Measurements from ENCODE around the gene ASF1A. TPM values are rescaled to one million over a fixed set of nuclear protein-coding genes. Genes with fewer than 3 reads are reported as not detected.

Gene ASF1A
- total RNA-seq, 2 donors from 2014 or later, result 6.3 to 7.8 TPM

DNA sequence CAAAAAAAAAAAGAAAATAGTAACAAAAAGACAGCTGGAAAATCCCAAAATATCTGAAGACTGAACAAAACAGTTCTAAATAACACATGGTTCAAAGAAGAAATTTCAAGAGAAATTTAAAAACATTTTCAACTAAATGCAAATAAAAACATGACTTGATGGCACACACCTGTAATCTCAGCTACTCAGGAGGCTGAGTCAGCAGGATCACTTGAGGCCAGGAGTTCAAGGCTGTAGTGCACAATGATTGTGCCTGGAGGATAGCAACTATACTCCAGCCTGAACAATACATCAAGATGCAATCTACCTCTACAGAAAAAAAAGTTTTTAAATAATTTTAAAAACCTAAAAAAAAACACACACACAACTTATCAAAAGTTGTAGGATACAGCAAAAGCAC lies 21.6 kb upstream of the ASF1A start:
- DNase-seq, result no peak
- Histone ChIP-seq H3K9me3 (no peaks in the 10 kb centered on the region), H3K4me1 (peaks cover 12% of the 10 kb centered on the region), H3K4me3 (no peak overlapping the region), H3K36me3 (replicated peaks in 1 of 2; ENCODE audit: insufficient read depth in 1 of 2, low read depth in 2 of 2) (no peaks in the 10 kb centered on the region), H3K27ac (no peak overlapping the region), H3K27me3 (no peaks in the 10 kb centered on the region)
- no peak for TF ChIP-seq POLR2A (IDR thresholded peaks at IDR 0.05)
- ATAC-seq, result no peak
- intact Hi-C loops (cut with DNase I), result no loop called here

- Histone ChIP-seq H3K4me1 (peaks cover 12% of the 10 kb centered on the region), H3K36me3 (replicated peaks in 1 of 2; ENCODE audit: insufficient read depth in 1 of 2, low read depth in 2 of 2) (no peaks in the 10 kb centered on the region), H3K4me3 (no peak overlapping the region), H3K27me3 (no peaks in the 10 kb centered on the region), H3K27ac (no peak overlapping the region), H3K9me3 (no peaks in the 10 kb centered on the region)
- intact Hi-C loops (cut with DNase I), result no loop called here
- 90 to 92% methylated on average over 2 of the region's 2 CpGs for WGBS, 2 donors
- no peak for DNase-seq
- no peak for ATAC-seq
- no peak for TF ChIP-seq POLR2A (IDR thresholded peaks at IDR 0.05)
- no peak for TF ChIP-seq CTCF (IDR thresholded peaks at IDR 0.05)
Measured at GRCh38 chr6:118872726-118873125, 21.2 kb upstream of the ASF1A start.

DNA sequence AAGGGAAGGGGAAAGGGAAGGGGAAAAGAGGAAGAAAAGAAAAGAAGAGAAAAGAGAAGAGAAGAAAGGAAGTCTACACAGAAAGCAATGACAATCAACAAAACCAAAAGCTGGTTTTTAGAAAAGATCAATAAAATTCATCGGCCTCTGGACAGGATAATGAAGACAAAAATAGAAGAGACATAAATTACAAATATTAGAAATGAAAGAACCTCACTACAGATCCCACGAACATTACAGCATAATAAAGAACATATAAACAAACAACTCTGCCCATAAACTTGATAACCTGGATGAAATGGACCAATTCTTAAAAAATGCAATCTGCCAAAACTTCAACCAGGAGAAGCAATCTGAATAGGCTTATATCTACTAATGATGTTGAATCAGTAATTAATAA lies 20.7 kb upstream of the ASF1A start:
- ATAC-seq, result no peak
- H3K36me3 ChIP-seq (replicated peaks in 1 of 2; ENCODE audit: insufficient read depth in 1 of 2, low read depth in 2 of 2), result no peaks in the 10 kb centered on the region

DNA sequence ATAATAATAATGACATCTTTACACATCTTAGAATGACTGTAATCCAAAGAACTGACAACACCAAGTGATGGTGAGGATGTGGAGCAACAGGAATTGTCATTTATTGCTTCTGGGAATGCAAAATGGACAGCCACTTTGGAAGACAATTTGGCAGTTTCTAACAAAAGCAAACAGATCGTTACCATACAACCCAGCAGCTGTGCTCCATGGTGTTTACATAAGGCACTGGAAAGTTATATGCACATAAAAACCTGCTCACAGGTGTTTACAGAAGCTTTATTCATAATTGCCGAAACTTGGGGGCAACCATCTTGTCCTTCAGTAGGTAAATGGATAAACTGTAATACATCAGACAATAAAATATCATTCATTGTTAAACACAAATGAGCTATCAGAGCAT lies 18.3 kb upstream of the ASF1A start:
- TF ChIP-seq POLR2A (IDR thresholded peaks at IDR 0.05) (no peak), CTCF (IDR thresholded peaks at IDR 0.05) (no peak)
- Histone ChIP-seq H3K36me3 (replicated peaks in 1 of 2; ENCODE audit: insufficient read depth in 1 of 2, low read depth in 2 of 2) (no peaks in the 10 kb centered on the region), H3K4me3 (no peak overlapping the region), H3K27me3 (no peaks in the 10 kb centered on the region), H3K27ac (peak overlapping the region in 1 of 4 donors; percentile 7), H3K4me1 (peaks cover 12% of the 10 kb centered on the region), H3K9me3 (no peaks in the 10 kb centered on the region)
- DNase-seq (no peak), ATAC-seq (peak; percentile 40)
- WGBS, 2 donors, result 39 to 43% methylated on average over 2 of the region's 2 CpGs
- intact Hi-C loops (cut with DNase I), result no loop called here

More for the DNA sequence above, 20.7 kb upstream of the ASF1A start:
- intact Hi-C loops (cut with DNase I), result no loop called here
- TF ChIP-seq POLR2A (IDR thresholded peaks at IDR 0.05), result no peak
- TF ChIP-seq CTCF (IDR thresholded peaks at IDR 0.05), result no peak
- H3K27ac ChIP-seq, result no peak overlapping the region
- no peak overlapping the region for H3K4me3 ChIP-seq
- H3K4me1 ChIP-seq, result peaks cover 12% of the 10 kb centered on the region
- no peaks in the 10 kb centered on the region for H3K27me3 ChIP-seq
- no peak for DNase-seq
- WGBS, 2 donors, result 83 to 85% methylated on average over 2 of the region's 2 CpGs
- H3K9me3 ChIP-seq, result no peaks in the 10 kb centered on the region

- Histone ChIP-seq H3K36me3 (replicated peaks in 1 of 2; ENCODE audit: insufficient read depth in 1 of 2, low read depth in 2 of 2) (no peaks in the 10 kb centered on the region), H3K27ac (peak overlapping the region in 1 of 4 donors; percentile 7), H3K4me3 (no peak overlapping the region), H3K9me3 (no peaks in the 10 kb centered on the region), H3K27me3 (no peaks in the 10 kb centered on the region), H3K4me1 (peaks cover 12% of the 10 kb centered on the region)
- intact Hi-C loops (cut with DNase I), result no loop called here
- WGBS, 2 donors, result 92 to 100% methylated on average over 1 of the region's 1 CpG
- DNase-seq (no peak), ATAC-seq (no peak)
- TF ChIP-seq POLR2A (IDR thresholded peaks at IDR 0.05) (no peak), CTCF (IDR thresholded peaks at IDR 0.05) (no peak)
Measured at GRCh38 chr6:118876198-118876597, 17.8 kb upstream of the ASF1A start.

Measured in body of pancreas (tissue), 4 donors.